ENCODE measurements around the gene G6PC3.

DNA sequence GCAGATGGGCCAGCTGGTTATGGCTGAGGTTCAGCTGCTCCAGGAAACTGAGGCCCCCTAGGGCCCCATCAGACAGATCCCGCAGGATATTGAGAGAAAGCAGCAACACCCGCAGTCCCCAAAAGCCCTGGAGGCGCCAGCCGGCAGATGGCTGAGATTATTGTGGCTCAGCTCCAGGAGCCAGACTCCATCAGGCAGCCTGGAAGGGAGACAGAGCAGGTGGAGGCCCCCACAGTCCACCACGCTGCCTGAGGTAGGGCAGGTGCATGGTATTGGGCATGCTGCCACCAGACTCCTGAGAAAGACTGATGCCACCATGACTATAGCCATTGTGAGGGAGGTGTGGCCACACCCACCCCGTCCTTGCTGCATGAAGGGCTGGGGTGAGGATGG, 46.3 kb upstream of the G6PC3 start:
- TF ChIP-seq, protein P1, sequence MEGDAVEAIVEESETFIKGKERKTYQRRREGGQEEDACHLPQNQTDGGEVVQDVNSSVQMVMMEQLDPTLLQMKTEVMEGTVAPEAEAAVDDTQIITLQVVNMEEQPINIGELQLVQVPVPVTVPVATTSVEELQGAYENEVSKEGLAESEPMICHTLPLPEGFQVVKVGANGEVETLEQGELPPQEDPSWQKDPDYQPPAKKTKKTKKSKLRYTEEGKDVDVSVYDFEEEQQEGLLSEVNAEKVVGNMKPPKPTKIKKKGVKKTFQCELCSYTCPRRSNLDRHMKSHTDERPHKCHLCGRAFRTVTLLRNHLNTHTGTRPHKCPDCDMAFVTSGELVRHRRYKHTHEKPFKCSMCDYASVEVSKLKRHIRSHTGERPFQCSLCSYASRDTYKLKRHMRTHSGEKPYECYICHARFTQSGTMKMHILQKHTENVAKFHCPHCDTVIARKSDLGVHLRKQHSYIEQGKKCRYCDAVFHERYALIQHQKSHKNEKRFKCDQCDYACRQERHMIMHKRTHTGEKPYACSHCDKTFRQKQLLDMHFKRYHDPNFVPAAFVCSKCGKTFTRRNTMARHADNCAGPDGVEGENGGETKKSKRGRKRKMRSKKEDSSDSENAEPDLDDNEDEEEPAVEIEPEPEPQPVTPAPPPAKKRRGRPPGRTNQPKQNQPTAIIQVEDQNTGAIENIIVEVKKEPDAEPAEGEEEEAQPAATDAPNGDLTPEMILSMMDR (IDR thresholded peaks at IDR 0.05), result no peak
- TF ChIP-seq ZFX (IDR thresholded peaks at IDR 0.05; ENCODE audit: borderline replicate concordance), result no peak
